Left kidney (tissue), 2 donors: Measurements from ENCODE around the gene KCNQ5. TPM values are rescaled to one million over a fixed set of nuclear protein-coding genes. Genes with fewer than 3 reads are reported as not detected.

Experiments used
- DNase-seq: peaks from one replicate; pipeline ENCODE4 v3.0.0-alpha.2; 2013
- polyA plus RNA-seq: library from polyadenylated mRNA; unstranded; fragments of 120-200 nt; gene quantifications from one replicate; pipeline ENCODE4 v1.2.1, GENCODE V29; 2013; ENCODE audit not compliant: insufficient read length

Gene KCNQ5
- polyA plus RNA-seq, 1 donor: 0.23 TPM

GRCh38 chr6:72676995-72677394, 55.1 kb downstream of the KCNQ5 start:
- no peak for DNase-seq

GRCh38 chr6:72677740-72678139, 55.9 kb downstream of the KCNQ5 start:
- no peak for DNase-seq

GRCh38 chr6:72683797-72684196, 61.9 kb downstream of the KCNQ5 start:
- no peak for DNase-seq

DNA sequence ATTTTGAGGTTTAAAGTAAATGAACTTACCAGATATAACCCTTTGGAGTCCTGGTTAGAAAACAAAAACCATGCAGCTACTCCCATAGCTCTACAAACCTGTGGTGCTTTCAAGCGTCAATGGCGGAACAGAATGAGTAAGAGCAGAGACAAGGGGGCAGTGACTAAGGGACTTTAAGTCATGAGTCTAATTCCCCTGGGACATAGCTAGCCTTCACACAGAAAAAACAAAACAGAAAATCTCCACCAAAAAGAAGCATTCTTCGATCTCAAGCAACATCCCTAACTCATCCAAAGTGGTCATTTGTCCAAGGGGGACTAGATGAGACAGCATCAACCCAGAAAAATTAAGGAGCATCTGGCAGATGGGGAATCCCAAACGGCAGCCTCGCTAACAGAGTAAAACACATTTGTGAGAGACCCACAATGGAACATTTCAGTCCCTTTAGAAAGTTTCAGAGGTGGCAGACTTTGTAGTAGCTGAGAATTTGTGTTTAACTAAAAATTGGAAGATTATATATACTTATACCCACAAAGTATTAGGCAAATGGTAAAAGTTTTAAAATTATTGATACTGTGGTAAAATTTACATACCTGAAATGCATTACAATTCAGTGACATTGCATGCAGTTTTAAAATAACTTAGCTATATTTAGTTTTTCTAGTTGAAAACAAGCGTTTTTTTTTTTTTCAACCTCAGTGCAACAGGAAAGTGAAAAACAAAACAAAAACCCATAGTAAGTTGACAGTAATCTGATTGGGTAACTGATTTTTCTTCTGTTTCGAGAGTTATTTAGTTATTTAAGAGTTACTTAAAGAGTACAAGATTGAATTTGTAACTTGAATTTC, 67.5 kb downstream of the KCNQ5 start:
- no peak for DNase-seq

DNA sequence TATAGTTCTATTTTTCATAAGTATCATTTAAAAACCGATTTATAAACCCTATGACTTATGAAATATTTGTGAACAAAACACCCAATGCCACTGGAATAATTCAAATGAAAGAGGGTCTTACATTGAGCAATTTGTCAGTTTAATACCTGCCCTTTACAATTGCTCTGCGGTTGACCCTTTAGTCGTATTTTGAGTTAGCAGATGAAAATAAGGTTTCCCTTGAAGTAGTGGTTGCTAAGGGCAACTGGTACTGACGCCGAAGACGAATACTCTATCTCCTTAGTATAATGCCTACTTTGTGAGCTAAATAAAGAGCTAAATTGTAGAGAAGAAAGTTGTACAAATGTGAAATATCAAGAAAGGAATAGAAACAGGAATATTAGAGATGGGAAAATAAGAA, 69.4 kb downstream of the KCNQ5 start:
- DNase-seq: no peak

DNA sequence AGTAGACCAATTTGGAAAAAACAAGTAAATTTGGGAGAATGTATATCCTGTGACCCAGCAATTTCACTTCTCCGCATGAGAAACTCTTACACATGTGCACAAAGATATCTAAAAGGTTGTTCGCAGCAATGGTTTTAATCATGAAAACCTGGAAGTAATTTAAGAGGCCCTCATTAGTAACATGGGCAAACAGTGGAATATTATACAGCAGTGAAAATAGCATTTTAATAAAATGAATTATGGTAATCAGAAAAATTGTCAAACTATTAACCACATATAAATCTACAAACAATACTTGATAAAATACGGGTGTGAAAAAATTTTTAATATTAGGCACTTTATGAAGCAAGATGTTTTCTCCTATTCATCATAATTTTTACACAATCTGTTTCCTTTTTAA, 74.2 kb downstream of the KCNQ5 start:
- no peak for DNase-seq

GRCh38 chr6:72699159-72699558, 77.3 kb downstream of the KCNQ5 start:
- no peak for DNase-seq

GRCh38 chr6:72702421-72702820, 80.6 kb downstream of the KCNQ5 start:
- no peak for DNase-seq

DNA sequence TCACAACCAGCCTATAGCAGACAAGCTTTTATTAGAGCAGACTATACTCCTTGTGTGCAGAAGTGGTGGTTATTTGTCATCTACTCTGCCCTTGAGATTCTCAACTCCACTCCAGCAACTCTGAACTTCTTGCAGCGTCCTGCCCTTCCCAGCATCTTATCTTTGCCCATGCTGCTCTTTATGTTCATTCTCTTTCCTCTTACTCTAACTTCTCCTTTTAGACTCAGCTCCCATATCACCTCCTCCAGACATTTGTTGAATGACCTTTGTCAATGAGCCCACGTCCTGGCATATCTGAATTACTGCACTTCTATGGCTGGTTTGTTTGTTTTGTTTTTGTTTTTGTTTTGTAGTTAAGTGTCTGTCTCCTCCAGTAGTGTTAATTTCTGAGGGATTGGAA, 81.2 kb downstream of the KCNQ5 start:
- DNase-seq: no peak

DNA sequence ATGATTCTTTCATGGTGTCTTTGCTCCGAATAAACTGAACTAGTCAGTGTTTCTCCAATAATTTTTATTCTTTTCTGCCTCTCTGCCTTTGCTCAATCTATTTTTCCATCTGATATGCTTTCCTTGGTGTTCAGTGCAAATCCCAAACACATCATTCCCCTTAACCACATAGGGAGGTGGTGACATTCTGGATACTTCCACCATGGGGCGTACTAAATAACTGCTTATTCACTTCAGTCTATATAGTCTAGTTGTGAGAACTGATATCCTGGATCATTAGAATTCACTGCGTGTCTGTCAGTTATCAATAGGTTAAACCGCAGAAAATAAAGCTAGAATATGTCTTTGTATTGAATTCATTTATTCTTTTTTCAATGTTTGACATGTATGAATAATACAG, 83.1 kb downstream of the KCNQ5 start:
- no peak for DNase-seq

- no peak for DNase-seq
These were observed 87.6 kb downstream of the KCNQ5 start for GRCh38 chr6:72709431-72709830.

DNA sequence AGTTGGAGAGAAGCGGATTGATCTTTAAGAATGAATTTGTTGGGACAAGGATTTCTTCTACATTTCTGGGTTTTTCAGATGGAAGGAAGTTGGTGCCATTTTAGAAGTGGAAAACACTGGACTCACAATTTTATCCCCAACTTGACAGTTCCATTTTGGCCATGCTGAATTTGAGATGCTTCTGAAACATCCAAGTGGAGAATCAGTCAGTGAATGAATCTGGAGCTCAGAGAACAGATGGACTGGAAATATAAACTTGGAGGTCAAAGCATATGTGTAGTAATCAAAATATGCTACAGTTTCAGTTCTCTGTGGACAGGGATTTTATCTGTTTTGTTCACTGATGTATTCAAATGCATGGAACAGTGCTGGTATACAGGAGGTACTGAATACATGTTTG, 89.9 kb downstream of the KCNQ5 start:
- DNase-seq: no peak

DNA sequence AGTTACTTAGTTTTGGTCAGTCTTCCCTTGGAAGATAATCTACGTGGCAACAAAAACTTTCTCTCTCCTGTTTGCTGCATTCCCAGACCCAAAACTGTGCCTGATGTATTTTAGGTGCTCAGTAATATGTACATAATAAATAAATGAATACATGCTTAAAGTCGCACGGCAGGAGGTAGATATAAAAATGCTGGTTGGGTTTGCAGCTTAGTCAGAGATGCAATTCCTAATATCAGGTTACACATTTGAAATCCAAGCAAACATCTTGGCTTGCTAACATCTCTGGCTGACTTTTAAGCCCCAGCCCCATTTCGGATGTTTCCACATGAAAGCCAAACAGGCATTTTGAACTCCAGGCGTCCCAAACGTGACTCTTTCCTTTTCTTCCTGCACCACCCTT, 91.0 kb downstream of the KCNQ5 start:
- no peak for DNase-seq

- DNase-seq: no peak
These were observed 93.3 kb downstream of the KCNQ5 start for GRCh38 chr6:72715119-72715518.

GRCh38 chr6:72716916-72717315, 95.1 kb downstream of the KCNQ5 start:
- no peak for DNase-seq

- no peak for DNase-seq
These were observed 98.6 kb downstream of the KCNQ5 start for GRCh38 chr6:72720464-72720863.

DNA sequence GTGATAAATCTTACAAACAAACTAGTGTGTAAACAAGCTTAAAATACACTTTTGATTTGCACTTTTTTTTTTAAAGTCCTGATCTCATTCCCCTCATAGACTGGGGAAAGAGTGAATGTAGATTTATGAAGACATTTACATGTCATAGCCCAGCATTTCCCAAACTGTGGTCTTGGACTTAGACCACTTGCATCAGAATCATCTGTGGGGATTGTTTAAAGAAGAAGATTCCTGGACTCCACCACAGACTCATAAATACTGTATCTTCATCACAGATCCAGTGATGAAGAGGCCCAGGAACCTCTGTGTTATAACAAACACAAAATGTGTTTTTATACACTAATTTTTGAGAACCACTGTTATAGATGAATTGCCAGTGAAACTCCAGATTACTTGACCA, 99.5 kb downstream of the KCNQ5 start:
- no peak for DNase-seq

- DNase-seq: peak; percentile 4
These were observed 102.7 kb downstream of the KCNQ5 start for GRCh38 chr6:72724545-72724944.

- no peak for DNase-seq
These were observed 107.0 kb downstream of the KCNQ5 start for GRCh38 chr6:72728706-72729343.

GRCh38 chr6:72733045-72733444, 111.2 kb downstream of the KCNQ5 start:
- DNase-seq: no peak

GRCh38 chr6:72738091-72738490, 116.2 kb downstream of the KCNQ5 start:
- DNase-seq: no peak

GRCh38 chr6:72739368-72739779, 117.5 kb downstream of the KCNQ5 start:
- no peak for DNase-seq

GRCh38 chr6:72740135-72740534, 118.3 kb downstream of the KCNQ5 start:
- no peak for DNase-seq

DNA sequence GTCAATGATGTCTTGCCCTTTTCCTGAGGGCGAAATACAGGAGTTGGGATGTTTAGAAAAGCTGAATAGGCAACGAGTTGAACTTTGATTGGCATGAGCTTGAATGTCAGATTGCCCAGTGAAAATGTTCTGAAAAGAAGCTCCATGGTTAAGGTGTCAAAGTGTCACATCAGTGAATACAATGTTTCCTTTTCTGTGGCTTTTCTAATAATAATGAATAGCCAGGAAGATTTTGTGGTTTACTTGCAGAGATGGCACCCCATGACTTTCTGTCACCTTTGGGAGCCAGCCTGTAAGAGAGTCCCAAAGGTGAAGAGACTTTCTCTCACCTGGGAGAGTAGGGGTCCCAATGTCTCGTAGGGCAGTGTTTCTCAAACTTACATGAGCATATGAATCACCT, 119.2 kb downstream of the KCNQ5 start:
- DNase-seq: no peak
